GDM1 (cell line): ENCODE data around the gene CRYL1.

Source experiments
- DNase-seq: peaks from one replicate; lab custom pipeline; 2025; lab: John Stamatoyannopoulos, UW

Gene CRYL1

DNA sequence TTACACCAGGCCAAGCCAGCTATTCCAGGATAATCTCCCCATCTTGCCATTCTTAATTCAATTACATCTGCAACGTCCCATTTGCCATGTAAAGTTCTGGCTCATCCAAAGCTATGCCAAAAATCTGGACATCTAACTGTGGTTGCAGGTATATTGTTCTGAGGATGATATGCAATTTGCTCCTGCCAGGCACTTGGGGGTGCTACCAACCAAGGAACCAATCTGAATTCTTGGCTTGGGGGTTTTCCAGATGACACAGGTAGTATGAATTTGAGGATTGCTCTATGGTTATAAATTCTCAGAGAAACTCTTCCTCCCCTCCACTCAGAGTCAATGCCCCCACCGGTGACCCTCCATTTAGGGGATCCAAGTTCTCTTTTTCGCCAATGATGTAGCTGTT lies 33.0 kb downstream of the CRYL1 start:
- no peak for DNase-seq

- no peak for DNase-seq
These were observed 33.7 kb downstream of the CRYL1 start for GRCh38 chr13:20491926-20492435.

DNA sequence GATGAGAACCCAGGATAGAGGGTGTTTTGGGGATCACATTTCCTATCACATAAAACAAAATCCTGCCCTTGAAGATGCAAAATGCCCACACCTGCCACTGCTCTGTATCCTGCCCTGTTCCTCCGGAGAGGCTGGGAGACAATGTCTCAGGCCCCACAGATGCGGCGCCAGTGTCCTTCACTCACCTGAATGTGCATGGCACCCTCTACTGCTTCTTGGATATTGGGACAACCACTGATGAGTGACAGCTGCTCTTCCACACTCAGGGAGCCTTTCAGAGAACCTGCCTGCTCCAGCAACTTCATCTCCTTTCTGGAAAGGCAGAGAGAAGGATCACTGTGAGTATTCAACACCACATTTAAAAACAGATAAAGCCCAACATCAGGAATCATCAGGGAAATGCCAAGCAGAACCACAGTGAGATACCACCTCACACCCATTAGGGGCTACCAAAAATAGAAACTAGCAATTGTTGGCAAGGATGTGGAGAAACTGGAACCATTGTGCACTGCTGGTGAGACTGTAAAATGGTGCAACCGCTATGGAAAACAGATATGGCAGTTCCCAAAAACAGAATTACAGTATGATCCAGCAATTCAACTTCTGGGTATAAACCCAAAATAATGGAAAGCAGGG lies 36.4 kb downstream of the CRYL1 start:
- no peak for DNase-seq

DNA sequence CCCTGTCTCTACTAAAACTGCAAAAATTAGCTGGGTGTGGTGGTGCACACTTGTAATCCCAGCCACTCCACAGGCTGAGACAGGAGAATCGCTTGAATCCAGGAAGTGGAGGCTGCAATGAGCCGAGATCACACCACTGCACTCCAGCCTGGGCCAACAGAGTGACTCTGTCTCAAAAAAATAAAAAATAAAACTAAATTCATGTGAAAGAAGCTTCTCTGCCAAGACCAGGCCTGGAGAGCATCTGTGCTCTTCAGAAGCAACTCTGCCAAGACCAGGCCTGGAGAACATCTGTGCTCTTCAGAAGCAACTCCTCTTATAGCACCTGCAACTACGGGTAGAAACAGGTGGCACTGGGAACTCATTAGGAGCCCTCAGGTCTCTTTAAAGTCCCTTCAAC lies 37.7 kb downstream of the CRYL1 start:
- DNase-seq = no peak

DNA sequence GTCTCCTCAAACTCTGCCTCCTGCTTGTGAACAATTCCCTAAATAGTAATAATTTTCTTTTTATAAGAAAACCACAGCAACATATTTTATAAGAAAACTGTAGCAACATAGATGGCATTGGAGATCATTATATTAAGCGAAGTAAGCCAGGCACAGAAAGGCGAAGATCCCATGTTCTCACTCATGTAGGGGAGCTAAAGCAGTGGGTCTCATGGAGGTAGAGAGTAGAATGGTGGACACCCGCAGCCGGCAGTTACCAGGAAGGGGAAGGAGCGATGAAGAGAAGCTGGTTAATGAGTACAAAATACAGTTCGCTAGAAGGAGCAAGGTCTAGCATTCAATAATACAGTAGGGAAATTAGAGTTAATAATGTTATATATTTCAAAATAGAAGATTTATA lies 42.9 kb downstream of the CRYL1 start:
- DNase-seq = no peak

DNA sequence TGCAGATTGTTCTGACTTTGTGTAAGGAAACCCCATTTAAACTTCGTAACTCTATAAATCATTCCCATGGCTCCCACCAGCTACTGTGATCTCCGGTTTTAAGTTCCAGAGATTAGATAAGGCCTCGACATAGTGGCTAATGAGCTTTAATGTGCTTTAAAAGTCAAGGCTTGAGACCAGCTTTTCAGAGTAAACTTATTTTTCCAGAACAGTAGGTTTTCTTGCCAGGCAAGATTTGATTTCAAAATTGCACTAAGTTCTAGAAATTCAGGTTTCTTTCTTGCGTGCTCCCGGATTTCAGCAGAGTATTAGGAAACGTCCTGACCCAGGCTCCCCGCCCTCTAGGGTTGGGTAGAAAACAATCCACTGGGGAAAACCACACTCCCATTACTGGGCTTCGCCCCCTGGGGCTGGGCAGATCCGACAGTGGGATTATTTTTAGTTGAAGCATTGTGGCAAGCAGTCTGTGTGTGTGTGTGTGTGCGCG lies 43.3 kb downstream of the CRYL1 start:
- no peak for DNase-seq

- no peak for DNase-seq
These were observed 48.3 kb downstream of the CRYL1 start for GRCh38 chr13:20477394-20477793.

DNA sequence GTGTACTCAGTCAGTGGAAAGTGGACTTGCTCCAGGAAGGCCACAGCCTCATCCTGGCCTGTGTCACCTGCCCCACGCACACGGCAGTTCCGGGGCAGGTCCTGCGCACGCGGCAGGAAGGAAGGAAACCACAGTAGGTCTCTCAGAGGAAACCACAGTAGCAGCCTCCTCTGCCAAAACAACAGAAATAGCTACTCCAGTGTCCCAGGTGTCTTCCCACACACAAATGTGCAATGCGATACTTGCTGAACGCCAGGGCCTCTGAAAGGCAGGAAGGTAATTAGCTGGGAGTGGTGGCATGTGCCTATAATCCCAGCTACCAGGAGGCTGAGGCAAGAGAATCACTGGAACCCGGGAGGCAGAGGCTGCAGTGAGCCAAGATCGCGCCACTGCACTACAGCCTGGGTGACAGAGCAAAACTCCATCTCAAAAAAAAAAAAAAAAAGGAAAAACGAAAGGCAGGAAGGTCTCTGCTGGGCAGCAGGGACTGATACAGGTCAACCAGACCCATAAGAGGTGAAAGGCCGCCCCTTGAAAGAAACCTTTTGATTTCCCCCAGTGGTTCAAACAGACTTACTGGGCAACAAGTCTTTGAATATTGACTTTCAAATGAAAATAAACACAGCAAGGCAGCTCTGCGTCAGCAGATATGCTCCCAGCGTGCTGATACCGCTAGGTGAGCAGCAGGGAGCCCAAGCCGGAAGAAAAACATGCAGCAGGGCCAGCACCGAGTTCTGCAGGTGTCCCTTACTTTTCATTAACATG lies 49.5 kb downstream of the CRYL1 start:
- peak; percentile 77 for DNase-seq

DNA sequence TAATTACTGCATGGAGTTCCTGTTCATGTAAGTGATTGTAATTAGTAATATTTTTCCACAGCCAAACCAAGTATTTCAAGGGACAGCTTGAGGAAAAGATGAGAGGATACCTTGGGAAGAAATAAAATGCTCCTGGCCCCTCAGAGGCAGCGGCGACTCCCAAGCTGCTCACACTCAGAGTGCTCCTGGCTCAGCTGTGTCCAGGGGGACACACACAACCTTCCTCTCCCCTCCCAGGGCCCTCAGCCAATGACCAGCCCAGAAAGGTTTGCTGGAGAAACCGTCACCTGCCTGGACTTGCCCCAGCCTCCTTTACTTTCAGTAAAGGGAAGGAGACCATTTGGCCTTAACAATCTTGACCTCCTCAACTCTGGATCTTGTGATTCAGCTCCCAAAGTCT lies 51.1 kb downstream of the CRYL1 start:
- no peak for DNase-seq

DNA sequence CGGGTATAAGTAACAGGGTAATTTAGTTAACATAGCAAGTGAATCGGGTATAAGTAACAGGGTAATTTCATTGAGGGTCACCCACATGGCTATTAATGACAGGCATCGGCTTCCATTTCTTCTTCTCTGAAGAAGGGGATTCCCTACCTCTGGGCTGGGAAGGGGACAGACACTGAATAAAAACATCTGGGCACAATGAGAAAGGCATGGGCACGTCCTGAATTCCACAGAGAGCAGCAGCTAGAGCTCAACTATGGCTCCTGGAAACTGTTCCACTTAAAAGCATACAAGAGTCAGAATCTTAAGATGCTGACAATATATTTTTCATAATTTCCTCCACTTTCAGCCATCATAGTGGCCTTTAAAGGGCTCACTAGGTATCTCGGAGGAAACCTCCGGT lies 51.8 kb downstream of the CRYL1 start:
- DNase-seq = no peak

- DNase-seq = no peak
These were observed 52.5 kb downstream of the CRYL1 start for GRCh38 chr13:20473139-20473538.

DNA sequence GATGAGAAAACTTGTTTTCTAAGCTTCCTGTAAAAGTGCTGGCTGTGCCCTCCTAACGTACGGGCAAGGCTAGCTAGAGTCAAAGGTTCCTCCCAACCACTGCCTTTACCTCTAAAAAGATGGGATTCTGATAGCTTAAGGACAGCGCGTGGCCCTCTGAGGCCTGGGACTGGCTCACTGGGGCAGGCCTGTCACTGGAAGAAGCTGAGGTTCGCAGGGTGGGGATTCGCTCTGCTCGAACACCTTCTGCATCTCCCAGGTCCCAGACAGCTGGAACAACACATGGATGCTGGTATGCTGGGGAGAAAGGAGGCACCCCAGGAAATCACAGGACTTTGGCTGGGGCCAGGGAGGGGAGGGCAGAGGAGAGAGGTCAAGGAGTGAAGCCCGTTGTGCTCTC lies 53.1 kb downstream of the CRYL1 start:
- no peak for DNase-seq

DNA sequence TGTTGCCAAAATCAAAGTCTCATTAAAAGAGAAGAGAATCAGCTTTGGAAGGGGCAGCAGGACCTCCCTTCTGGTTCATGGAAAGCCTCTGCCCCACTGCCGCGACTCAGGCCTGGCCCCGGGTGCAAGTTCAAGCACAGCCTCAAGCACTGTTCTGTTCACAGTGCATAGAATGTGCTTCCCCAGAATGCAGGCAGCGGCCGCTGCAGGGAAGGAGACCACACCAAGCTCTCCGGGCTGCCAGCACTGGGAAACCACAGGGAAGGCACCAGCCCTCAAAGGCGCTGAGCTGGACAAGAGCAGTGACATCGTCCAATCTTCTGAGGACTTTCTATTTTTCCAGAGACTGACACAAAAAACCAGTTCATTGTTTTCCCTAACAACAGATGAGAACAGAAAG lies 55.5 kb downstream of the CRYL1 start:
- DNase-seq = no peak

GRCh38 chr13:20466371-20466770 lies 59.3 kb downstream of the CRYL1 start:
- no peak for DNase-seq

DNA sequence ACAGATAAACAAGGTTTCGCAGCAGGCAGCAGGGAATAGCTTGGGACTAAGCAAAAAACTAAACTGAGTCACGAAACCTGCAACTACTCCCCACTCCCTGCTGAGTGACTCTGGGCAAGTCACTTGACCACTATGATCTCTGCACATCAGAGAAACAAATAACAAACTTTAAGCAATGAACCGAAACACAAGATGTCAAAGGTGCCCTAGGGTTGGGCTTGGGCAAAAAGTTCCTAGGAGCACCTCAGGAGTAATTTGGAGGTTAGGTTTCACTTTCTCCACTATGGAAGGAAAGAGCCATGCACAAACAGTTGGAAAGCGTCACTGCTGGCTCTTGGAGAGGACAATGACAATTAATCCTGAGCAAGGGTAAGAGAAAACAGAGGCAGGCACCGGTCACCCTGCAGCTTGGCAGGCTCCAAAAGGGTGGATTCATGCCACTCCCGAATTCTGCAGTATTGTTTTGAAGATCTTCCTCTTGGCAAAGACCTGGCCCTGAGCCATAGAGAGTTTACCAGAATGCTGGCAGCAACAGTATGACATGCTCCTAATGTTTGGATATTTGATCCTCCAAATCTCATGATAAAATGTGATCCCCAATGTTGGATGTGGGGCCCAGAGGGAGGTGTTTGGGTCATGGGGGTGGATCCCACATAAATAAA lies 60.3 kb downstream of the CRYL1 start:
- DNase-seq = no peak

DNA sequence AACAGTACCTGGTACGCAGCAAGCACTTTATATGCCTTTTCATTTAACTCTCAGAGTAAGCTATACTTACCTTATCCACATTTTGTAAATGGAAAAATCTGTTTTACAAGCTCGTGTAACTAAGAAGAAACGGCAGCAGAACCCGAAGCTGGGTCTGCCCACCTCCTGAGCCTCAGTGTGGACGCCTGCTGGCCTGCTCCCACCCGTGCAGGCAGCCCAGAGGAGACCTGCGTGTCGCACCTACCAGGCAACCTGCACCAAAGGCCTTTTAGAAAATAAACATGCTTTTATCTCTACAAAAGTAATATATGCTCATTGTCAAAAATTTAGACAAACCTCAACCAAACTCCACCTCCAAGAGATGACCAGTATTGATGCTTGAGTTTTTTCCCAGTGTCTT lies 62.7 kb downstream of the CRYL1 start:
- DNase-seq = no peak

DNA sequence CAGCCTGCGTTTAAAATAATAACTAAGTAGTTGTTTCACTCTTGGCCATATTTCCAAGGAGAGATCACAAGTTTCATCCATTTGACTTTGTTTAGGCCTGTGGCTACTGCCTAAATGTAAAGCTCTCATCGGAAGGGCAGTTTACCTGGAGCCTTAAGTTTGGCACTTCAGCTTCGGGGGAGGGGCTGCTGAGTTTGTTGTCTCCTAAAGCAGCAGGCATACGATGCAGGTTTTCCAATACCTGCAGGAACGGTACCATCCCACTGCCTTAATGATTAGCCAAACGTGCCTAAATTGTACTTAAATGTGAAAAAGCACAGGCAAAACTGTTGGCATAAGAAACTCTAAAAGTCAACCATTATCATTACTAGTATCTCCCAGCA lies 63.1 kb downstream of the CRYL1 start:
- no peak for DNase-seq

DNA sequence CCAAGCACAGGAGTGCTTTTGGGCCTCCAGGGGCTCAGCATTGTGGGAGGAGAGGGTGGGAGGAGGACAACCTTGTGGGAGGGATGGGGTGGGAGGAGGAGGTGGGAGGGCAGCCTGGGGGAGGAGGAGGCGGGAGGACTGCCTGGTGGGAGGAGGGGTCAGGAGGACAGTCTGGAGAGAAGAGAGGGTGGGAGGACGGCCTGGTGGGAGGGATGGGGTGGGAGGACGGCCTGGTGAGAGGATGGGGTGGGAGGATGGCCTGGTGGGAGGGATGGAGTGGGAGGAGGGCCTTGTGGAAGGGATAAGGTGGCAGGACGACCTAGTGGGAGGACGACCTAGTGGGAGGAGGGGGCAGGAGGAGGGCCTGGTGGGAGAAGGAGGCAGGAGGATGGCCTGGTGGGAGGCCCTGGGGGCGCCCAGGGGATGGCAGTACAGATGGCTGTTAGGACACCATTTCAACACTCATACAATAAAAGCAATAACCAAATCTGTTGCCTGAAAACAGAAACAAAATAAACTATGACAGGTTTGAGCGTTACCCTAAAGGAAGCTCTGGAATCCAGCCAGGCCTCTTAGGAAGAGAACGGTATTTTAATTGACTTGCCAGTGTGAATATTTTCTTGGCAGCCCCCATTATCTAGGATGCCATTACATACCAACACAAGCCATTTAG lies 63.7 kb downstream of the CRYL1 start:
- no peak for DNase-seq

GRCh38 chr13:20461481-20461859 lies 64.2 kb downstream of the CRYL1 start:
- no peak for DNase-seq

- peak; percentile 75 for DNase-seq
These were observed 64.9 kb downstream of the CRYL1 start for GRCh38 chr13:20460761-20461160.

DNA sequence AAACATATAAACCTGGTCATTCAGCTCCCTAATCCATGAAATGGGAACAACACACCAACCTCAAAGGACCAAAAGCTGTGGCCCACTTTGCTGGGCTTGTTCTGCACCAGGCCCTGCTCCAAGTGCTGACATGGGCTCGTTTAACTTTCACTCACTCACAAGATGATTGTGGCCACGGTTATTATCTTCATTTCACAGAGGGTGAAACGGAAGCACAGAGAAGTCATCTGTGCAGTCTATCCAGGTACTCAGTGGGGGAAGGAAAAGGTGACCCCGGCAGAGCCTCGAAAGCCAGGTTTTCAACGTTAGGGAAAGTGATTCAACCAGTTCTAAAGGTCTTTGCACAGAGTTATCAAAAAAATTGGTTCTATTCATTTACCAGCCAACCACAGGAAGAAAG lies 68.0 kb downstream of the CRYL1 start:
- DNase-seq = no peak

- no peak for DNase-seq
These were observed 68.9 kb downstream of the CRYL1 start for GRCh38 chr13:20456737-20457136.

DNA sequence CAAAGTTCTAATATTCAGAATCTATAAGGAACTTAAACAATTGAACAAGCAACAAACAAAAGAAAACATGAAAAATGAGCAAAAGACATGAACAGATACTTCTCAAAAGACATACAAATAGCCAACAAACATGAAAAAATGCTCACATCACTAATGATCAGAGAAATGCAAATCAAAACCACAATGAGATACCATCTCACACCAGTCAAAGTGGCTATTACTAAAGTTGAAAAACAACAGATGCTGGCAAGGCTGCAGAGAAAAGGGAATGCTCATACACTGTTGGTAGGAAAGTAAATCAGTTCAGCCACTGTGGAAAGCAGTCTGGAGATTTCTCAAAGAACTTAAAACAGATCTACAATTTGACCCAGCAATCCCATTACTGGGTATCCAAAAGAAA lies 74.3 kb downstream of the CRYL1 start:
- no peak for DNase-seq
